Retina (tissue), 1 donor: ENCODE data around the gene F13A1.

Experiments
- DNase-seq: peaks from one replicate; pipeline ENCODE4 v3.0.0-alpha.2; 2016

F13A1 gene

DNA sequence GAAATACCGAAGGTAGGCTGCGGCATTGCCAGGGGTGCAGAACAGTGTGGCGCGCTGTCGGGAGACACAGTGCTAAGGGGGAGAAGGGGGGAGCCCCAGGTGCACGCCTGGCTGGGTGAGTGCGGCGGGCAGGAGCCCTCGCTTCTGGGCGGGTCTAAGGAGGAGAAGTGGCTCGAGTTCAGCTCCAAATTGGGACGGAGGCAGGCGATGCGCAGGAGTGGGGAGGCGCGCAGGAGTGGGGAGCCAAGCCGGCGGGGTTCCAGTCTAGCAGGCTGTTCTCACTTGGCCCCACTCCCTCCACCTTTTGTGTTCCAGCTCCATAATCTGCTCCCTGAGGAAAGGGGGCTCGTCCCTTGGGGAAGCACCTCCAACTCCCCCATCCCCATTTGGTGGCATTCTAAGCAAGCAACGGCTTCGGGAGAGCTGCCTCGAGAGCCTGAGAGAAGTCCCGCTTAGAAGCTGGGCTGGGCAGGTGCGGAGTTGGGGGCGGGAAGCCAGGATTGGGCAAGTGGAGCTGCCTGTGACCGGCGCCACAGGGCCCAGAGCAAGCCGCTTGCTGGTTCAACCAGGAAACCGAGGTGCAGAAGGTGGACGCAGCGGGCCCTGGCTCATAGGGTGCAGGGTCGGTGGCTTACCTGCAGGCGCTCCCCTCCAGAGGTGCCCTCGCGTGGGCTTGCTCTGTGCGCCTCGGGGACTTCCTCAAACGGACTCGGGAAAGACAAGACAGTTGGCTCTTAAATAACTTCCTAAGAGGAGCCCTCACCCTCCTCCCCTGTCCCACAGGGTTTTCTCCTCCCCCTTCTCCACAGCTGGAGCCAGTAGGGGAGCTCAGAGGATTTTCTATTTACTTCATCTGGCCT is at the start of gene F13A1:
F13A1 (minus strand) TSS at position 711 of the 860 bp plus-strand sequence. CDS start 1,998 bp downstream, outside the sequence.
- DNase-seq: peak; percentile 44

DNA sequence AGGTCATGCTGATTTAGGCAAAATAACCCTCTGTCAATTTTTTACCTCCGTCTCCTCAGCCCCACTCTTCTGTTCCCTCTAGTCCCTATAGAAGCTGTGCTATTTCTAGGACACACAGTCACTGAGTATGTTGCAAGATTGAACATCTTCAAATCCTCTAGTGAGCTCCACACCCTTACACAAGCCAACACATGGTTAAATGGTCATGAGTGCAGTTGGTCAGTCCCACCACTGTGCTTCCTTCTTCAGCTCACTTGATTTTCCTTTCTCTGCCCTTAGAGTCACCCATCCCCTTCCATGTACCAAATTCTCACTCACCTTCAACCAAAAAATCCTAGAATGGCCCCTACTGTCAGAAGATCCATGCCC is 48.2 kb upstream of the F13A1 start:
- DNase-seq: no peak

- DNase-seq: no peak
Observed at GRCh38 chr6:6368040-6368683, 47.7 kb upstream of the F13A1 start.

DNA sequence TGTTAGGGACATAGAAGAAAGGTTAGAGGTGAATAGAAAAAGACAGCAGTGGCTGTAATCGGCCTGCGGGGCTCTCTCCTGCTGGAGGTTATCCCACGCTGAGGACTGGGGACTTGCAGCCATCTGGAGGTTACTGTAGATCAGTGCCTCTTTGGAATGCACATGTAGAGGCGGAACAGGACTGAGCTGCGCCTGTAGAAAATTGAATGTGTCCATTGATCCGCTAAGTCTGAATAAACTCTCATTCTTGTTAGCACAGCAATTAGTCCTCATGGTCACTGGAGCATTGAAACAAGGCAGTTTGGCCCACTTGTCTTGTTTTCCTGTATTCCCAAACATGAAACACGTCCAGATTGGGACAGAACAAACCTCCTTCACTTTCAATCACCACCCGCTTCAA is 46.3 kb upstream of the F13A1 start:
- DNase-seq: peak; percentile 54

- DNase-seq: no peak
Observed at GRCh38 chr6:6365242-6365641, 44.8 kb upstream of the F13A1 start.

GRCh38 chr6:6362056-6362840 is 41.8 kb upstream of the F13A1 start:
- DNase-seq: no peak

DNA sequence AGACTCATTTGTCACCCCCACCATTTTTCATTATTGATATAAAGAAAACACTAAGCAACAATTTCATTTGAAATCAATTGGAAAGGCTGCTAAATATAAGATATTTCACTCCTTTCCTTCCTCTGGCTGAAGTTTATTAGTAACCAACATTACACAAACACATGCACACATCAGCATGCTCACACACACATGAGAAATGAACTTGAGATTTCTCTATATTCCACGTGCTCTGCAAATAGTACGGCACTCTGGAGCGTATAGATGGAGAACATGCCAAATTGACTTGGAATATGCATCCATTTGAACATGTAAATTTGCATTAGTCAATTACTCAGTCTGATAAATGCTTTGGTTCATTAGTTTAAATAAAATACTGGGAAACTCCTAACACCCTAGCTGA is 37.1 kb upstream of the F13A1 start:
- DNase-seq: no peak

GRCh38 chr6:6357032-6357431 is 36.6 kb upstream of the F13A1 start:
- DNase-seq: no peak

GRCh38 chr6:6352772-6353171 is 32.3 kb upstream of the F13A1 start:
- no peak for DNase-seq

GRCh38 chr6:6351511-6352025 is 31.1 kb upstream of the F13A1 start:
- DNase-seq: no peak

GRCh38 chr6:6350696-6351095 is 30.2 kb upstream of the F13A1 start:
- DNase-seq: no peak

- no peak for DNase-seq
Observed at GRCh38 chr6:6348256-6348655, 27.8 kb upstream of the F13A1 start.

GRCh38 chr6:6346427-6347023 is 26.1 kb upstream of the F13A1 start:
- no peak for DNase-seq

GRCh38 chr6:6333501-6333900 is 13.0 kb upstream of the F13A1 start:
- no peak for DNase-seq

DNA sequence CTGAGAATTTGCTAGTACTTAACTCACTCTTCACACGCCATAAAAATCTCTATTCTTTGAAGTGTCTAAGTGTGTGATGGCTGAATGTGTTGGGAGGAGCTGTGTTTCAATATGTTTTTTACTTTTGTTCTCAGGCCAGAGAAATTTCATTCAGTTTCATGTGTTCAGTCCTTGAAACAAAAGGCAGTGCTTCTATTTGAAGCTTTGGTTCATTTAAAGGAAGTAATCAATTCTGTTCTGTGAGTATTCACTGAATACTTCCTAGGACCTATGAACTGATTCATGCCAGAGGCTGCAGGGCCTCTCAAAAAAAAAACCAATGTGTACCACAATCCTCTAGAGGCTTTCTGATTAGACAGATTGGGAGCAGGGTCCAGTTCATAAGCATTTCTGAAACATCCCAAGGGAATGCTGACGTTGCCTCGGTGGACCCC is 12.4 kb upstream of the F13A1 start:
- DNase-seq: no peak

- no peak for DNase-seq
Observed at GRCh38 chr6:6331946-6332601, 11.6 kb upstream of the F13A1 start.

GRCh38 chr6:6331393-6331792 is 10.9 kb upstream of the F13A1 start:
- peak; percentile 54 for DNase-seq

GRCh38 chr6:6330407-6330806 is 9.9 kb upstream of the F13A1 start:
- no peak for DNase-seq

- no peak for DNase-seq
Observed at GRCh38 chr6:6328451-6328850, 8.0 kb upstream of the F13A1 start.

- no peak for DNase-seq
Observed at GRCh38 chr6:6323352-6323751, 2.9 kb upstream of the F13A1 start.

- no peak for DNase-seq
Observed at GRCh38 chr6:6320901-6321300, 439 bp upstream of the F13A1 start.
